DLD1 (cell line): ENCODE measurements around the gene SAC3D1.
"Not testable (repeated sequence)": the region's sequence is repeated elsewhere in the genome, so short reads cannot be mapped to it uniquely, and the experiment has no call there.

Source experiments
- in situ Hi-C: cut with HindIII; loops from 2 replicates; pipeline ENCODE4 v1.10.0; 2017; ENCODE audit warnings: low sequenced_read_pairs

Gene SAC3D1

DNA sequence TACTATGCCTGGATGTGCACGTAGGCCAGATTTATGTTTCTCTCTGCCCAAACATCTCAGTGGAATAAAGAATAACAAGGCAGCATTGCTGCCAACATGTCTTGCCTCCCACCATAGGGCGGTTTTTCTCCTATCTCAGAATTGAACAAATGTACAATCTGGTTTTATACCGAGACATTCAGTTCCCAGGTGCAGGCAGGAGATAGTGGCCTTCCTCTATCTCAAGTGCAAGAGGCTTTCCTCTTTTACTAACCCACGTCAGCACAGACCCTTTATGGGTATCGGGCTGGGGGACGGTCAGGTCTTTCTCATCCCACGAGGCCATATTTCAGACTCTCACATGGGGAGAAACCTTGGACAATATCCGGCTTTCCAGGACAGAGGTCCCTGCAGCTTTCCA is 17.5 kb upstream of the SAC3D1 start:
- in situ Hi-C loops = not testable (repeated sequence)

DNA sequence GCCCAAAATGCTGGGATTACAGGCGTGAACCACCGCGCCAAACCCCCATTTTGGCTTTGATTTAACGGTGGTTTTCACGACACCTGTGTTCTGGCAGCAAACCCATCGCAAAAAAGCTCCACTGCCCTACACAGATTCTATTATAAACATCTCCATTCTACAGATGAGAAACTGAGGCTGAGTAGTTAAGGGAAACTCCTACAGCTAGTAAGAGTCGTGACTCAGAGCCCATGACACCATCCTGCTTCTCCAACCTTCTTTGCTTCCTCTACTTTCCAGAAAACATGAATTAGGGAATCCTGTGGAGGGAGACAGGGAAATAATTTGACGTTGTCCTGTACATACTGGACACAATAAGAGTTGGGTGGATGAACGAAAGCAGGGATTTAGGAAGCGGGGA is 14.2 kb upstream of the SAC3D1 start:
- in situ Hi-C loops = no loop called here

DNA sequence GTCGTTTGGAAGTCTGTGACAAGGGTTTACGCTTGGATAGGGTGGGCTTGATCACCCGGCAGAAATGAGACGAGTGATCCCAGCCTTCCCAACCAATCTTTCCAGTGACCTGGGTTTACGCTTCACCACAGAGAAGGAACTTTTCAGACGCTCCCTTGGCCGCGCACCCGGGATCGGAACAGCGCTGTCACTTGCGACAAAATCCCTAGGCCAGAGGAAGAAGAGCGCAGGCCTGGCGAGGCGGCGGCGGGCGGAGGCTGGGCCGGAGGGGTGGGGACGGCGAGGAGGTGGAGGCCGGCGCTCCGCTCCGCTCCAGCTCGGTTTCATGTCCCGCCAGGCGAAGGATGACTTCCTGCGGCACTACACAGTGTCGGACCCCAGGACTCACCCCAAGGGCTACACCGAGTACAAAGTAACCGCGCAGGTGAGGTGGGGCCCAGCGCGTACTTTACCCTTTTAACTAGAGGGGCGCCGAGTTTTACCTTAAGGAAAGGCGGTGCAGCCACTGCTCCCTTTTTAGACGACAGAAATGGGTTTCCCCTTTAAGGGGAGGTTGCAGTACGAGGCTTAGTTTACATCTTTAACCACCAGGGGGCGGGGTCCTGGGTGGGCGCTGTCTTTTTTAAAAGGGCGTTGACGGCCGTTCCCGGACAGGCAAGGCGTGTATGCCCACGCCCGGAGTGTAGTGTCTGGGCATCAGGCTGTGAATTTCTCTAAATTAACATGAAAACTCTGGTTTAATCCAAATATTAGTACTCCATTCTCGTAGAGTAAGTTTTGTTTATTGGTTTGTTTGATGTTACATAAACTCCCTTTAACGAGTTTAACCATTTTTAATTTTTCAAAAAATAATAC is 13.6 kb upstream of the SAC3D1 start, which contains the start of gene SNX15:
Gene SNX15 (plus strand): TSS at position 227 of the 855 bp plus-strand sequence. CDS start 99 bp downstream, at position 326.
- in situ Hi-C loops = no loop called here

DNA sequence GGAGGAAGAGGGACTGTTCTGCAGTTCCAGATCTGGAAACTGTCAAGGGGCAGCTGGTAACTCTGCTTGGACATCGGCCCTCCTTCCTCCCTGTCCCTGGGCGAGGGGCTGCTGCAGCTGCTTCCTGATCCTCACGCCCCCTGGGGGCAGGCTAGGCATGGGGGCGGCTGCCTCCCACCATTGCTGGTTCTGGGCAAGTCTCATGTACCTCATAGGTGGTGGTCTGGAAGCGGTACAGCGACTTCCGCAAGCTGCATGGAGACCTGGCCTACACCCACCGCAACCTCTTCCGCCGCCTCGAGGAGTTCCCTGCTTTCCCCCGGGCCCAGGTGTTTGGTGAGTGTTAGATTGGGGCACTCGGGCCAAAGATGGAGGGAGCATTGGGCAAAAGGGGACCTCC is 8.8 kb upstream of the SAC3D1 start:
- in situ Hi-C loops = no loop called here

DNA sequence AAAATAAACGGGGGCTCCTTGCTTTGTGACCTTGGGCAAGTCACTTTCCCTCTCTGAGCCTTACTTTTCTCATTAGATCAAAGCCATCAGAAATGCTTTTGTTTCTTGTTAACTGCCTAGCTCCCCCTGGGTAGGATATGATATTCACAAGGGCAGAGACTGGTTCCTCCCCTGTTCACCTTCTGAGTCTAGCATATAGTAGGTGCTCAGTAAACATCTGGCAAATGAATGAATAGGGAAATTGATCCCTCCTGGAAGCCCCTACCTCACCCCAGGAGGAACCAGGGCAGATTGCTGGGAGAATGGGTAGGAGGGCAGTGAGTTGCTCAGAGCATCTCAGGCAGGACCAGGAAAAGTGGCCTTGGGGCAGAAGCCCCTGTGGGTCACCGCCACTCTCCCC is 6.6 kb upstream of the SAC3D1 start:
- in situ Hi-C loops = no loop called here

DNA sequence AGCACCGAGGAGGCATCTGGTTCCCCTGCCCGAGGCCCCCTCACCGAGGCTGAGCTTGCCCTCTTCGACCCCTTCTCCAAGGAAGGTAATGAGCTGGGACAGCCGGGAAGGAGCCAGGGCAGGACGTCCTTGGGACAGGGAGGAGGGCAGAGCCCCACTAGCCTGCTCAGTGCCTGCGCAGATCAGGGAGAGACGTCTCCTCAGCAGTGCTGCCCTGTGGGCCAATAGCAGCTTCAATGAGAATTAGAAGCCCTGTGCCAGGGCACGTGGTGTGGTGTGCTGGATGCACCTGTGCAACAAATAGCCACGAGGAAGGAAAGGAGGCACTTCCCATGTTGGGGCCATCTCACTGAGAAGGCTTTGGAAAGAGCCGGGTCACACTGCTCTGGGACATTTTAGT is 5.4 kb upstream of the SAC3D1 start:
- in situ Hi-C loops = no loop called here

DNA sequence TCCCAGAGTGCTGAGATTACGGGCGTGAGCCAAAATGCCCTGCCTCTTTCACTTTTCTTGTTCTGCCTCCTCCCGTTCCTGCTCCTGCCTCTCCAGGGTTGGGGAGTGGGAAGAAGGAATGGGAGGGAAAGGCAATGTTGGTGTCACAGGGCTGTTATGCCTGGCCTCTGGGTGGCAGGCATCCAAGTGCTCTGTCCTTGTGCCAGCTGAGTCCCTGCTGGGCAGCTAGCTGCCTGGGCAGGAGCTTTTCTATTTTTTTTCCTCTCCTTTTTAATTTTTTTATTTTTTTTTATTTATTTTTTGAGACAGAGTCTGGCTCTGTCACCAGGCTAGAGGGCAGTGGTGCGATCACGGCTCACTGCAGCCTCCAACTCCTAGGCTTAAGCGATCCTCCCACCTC is 4.1 kb upstream of the SAC3D1 start:
- in situ Hi-C loops = no loop called here

DNA sequence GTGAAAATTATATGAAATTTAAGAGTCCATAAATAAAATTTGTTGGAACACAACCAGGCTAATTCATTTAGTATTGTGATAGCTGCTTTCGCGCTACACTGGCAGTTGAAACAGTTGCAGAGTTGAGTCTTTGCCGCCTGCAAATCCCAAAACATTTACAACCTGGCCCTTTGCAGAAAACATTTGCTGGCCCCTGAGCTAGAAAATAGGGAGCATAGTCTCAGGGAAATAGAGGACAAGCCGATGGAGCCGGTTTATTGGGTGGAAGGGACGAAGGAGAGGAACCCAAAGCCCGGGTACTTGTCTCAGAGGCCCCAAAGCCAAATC is 527 bp upstream of the SAC3D1 start:
- in situ Hi-C loops = no loop called here

DNA sequence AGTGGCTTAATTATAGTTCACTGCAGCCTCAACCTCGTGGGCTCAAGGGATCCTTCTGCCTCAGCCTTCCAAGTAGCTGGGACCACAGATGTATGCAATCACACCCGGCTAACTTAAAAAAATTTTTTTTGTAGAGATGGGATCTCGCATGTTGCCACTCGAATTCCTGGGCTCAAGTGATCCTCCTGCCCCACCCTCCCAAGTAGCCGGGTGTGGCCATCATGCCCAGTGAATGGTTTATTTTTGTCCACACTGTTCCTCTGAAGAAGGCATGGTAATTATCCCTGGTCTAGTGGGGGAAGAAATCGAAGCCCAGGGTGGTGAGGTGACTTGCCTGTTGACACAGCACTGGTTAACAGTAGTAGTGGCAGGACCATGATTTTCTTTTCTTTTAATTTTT is 1.9 kb downstream of the SAC3D1 start:
- in situ Hi-C loops = no loop called here

DNA sequence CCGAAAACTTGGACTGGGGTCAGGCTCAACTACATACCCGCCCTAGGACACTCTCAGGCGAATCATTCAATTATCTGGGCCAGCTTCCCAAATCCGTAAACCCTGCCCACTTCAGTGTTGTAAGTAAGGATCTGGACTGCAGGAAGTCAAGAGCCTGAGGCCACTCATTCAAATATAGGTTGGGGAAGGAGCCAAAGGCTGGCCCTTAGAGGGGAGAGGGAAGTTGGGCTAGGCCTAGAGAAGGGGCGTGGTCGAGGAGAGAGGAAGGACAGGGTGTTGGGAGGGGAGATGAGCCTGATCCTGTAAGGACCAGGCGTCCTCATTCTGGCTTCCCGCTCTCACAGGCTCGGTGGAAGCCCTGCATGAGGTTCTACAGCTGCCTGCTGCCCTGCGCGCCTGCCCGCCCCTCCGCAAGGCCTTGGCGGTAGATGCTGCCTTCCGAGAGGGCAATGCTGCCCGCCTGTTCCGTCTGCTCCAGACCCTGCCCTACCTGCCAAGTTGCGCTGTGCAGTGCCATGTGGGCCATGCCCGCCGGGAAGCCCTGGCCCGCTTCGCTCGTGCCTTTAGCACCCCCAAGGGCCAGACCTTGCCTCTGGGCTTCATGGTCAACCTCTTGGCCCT is 3.0 kb downstream of the SAC3D1 start:
- in situ Hi-C loops = no loop called here

DNA sequence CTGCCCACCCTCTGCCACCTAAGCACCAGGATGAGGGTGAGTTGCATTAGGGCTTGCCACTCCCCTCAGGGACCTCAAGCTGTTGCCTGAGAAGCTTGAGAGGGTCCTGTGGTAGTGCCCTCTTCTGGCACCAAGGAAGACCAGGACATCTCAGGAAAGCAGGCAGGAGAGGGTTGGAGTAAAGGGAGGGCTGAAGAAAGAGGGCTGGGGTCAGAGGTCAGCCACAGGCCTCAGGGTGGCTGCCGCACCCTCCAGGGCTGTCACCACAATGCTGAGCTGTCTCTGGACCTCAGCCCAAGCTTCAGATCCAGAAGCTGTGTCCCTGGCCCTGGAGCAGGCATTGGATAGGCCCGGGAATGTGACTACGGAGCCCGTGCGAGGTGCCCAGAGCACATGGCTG is 4.1 kb downstream of the SAC3D1 start:
- in situ Hi-C loops = no loop called here

DNA sequence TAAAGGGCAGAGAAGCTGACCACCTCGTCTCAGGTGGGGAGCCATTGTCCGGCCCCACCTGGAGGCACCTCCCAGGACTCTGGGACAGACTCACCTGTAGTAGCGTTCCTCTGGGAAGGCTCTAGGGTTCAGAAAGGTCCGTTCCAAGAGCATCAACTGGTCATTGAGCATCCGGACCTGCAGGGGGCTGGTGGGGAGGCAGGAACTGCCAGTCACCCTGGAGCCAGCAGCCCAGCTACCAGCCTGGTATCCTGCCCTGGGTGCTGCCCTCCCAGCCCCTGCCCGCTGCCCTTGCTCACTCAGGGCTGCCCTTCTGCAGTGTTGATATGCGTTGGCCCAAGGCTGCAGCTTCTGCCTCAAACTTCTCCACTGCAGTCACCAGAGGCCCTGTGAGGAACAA is 4.7 kb downstream of the SAC3D1 start:
- in situ Hi-C loops = no loop called here

DNA sequence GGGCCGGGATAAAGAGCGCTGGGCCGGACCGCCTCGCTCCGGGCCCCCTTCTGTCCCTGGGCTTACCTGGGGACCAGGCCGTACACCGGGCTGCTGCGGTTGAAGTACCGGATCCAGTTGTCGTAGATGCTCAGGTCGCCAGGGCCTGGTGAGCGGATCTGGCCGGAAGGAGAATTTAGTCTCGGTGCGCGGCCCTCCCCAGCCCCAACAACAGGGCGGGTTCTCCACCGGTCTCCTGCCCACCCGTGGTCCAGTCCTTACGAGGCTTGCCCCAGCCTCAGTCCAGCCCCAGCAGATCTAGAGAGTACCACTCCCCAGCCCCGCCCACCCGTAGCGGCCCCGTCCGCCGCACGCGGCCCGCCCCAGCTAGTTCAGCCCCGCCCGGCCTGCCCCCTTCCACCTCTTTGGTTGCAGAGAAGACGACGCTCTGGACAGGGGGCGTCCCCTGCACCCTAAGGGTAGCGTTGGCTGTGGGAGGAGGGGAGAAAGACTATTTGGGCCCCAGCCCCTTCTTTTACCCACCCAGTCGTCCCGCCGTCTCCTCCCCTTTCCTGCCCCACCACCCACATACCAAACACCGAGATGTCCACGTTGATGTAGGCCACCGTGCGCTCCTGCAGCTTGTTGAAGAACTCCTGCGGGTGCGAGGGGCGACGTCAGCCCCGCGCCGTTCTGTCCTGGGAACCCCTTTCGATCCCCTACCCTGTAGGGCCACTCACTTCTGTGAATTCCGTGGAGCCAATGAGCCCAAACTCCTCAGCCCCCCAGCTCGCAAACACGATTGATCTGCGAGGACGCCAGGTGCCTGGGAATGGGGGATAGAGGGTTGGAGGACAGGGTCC is 6.8 kb downstream of the SAC3D1 start:
- in situ Hi-C loops = no loop called here

DNA sequence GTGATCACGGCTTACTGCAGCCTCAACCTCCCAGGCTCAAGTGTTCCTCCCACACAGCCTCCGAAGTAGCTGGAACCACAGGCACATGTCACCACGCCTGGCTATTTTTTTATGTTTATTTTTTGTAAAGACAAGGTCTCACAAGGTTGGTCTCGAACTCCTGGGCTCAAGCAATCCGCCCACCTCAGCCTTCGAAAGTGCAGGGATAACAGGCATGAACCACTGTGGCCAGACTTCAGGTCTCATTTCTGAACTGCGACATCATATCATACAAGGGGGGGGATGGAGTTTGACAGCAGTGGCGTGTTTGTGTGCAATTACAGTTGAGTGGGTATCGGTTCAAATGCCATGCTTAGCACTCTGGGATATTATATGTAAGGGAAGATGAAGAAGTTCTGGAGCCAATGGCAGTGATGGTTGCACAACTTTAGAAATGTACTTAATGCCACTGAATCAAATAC is 10.4 kb downstream of the SAC3D1 start:
- in situ Hi-C loops = no loop called here

DNA sequence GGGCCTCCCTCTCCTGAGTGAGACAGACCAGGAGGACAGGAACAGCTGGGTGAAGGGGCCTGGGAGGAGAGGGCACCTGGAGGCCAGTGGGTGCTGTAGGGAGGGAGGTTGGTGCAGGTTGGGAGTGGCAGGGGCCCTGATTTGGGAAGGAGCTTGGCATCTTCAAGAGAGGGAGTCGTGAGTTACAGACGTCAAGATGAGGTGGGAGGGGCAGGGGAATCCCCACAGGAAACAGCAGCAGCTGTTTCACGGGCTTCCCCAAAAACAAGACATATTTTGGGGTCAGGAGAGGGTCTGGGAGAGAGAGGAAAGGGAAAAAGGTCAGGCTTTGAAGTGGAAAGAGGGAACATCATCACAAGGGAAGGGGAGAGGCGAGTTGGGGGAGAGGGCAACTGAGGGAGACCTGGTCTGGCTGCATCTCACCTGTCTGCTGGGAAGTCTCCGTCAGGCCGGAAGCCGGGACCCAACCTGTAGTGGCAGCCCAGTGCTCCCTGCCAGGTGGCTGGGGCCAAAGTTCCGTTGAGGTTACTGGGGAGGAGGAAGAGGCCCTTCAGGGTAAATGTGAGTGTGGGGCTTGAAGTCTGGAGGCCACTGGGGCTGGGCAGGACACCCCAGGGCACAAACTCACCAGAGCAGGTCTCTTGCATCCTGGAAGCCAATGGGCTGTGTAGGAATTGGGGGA is 13.0 kb downstream of the SAC3D1 start:
- in situ Hi-C loops = no loop called here

DNA sequence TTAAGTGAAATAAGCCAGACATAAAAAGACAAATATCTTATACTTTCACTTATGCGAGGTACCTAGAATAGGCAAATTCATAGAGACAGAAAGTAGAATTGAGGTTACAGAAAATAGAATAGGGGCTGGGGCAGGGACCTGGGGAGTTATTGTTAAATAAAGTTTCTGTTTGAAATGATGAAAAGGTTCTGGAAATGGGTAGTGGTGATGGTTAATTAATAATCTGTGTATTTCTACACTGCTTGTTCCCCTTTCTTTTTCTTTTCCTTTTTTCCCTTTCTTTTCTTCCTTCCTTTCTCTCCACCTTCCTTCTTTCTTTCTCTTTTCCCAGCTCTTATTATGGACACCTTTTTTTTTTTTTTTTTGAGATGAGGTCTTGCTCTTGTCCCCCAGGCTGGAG is 14.5 kb downstream of the SAC3D1 start:
- in situ Hi-C loops = no loop called here

DNA sequence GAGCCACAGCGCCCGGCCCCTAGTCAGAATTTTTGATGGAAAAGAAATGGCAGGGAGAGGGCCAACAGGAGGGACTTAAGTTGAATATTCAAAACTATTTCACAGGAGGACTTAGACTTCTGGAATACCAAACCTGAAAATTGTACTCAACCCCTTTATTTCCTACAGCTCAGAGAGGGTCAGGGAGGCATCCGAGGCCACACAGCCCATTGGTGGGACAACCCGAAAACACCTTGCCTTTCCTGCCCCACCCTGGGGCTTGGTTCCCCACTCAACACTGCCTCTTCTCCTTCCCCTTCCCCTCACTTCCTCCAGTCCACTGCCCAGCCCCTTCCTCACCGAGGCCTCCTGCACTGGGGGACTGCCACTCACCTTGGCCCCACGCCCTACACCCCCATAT is 16.0 kb downstream of the SAC3D1 start:
- in situ Hi-C loops = no loop called here

DNA sequence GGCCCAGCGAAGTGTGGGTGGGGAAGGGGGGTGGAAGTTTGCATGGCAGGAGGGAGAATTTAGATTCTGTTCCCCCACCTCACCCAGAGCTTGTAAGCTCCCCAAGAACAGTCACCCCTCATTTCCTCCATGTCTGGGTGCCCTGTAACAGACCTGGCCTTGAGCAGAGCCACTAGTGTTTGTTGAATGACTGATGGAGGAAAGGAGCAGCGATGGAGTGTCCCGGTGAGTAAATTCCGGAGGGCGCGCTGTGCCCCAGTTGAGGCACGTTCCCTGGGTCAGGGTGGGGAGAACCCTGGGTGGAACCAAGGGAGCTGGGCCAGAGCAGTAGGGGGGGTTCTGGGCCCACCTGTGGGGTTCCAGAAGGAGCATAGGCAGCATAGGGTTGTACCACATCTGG is 16.5 kb downstream of the SAC3D1 start:
- in situ Hi-C loops = no loop called here

DNA sequence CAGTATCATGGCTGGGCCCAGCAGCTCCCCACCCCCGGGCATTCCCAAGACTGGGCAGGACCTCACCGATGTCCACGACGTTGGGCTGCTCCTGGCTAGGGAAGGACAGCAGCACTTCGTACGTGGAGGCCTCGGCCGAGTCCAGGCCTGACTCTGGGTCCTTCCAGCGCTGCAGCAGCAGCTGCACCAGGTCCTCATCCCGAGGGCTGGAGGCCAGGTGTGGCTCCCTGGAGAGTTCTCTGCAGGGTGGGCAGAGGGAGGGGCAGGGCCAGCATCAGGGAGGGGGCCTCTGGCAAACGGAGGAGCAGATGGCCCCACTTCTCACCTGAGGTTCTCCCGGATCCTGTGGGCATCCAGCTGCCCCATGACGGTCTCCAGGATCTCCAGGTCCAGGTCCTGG is 17.0 kb downstream of the SAC3D1 start:
- in situ Hi-C loops = no loop called here

DNA sequence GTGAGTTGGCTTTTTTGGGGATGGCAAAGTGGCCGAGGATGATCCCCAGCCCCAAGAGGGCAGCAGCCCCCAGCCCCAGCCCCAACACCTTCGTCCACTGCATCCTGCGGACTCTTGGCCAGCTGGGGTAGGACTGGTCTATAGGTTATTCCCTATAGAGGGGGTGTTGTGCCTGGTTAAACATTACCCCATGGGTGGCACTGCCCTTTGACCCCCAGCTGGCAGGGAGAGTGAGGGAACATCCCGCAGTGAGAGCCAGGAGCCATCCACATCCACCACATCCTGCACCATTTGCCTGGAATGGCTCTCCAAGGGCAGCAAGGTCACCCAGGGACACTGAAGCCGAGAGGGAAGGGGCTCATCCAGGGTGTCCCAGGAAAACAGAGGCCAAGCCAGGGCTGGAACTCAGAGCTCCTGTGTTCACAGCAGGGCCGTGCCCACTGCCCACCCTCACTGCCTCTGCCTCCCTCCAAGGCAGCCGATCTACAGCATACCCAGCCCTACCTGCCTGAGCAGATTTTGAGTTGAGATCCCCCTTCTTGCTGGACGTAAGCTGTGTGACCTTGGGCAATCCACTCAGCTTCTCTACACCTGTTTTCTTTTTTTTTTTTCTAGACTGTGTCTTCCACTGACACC is 17.5 kb downstream of the SAC3D1 start, which contains the start of gene NAALADL1:
Gene NAALADL1 (minus strand): TSS at position 135 of the 636 bp plus-strand sequence. CDS start 32 bp downstream, at position 103.
- in situ Hi-C loops = no loop called here
